GM18873 (cell line): ENCODE measurements around the gene GZF1.

Experiments used
- ATAC-seq: cut with Tn5 transposase; IDR thresholded peaks from one replicate; pipeline ENCODE4 v1.9.1; 2021; ENCODE audit warnings: mild to moderate bottlenecking, moderate library complexity, moderate number of reproducible peaks; ENCODE audit not compliant: unreplicated experiment, low FRiP score

Gene GZF1

GRCh38 chr20:23361476-23362391, at the start of gene GZF1:
Gene GZF1 (plus strand): TSS chr20:23362182. CDS start chr20:23364384, 2,202 bp downstream.
- ATAC-seq, result peak; percentile 56

- ATAC-seq, result no peak
Measured at GRCh38 chr20:23313271-23313670, 48.7 kb upstream of the GZF1 start.

GRCh38 chr20:23314699-23315098, 47.3 kb upstream of the GZF1 start:
- no peak for ATAC-seq

- ATAC-seq, result no peak
Measured at GRCh38 chr20:23315099-23315498, 46.9 kb upstream of the GZF1 start.

DNA sequence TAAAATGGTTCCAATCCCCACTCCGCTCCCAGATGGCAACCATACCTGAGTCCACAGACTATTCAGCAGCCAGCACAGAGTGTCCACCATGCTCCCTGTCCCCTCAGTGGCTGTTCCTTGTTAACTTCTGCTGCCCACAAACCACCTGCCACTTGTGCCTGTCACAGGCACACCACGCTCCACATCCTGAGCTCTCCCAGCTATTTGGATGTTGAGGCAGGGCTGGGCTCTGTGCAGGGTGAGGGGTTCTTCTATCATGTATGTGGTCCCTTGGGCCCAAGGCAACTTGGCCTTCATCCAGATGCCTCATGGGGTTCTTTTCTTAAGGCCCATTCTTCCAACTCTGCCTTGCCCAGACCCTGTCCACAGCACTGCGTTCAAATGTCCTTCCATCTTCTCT, 45.4 kb upstream of the GZF1 start:
- no peak for ATAC-seq

- no peak for ATAC-seq
Measured at GRCh38 chr20:23317081-23317480, 44.9 kb upstream of the GZF1 start.

- no peak for ATAC-seq
Measured at GRCh38 chr20:23318347-23318746, 43.6 kb upstream of the GZF1 start.

GRCh38 chr20:23320317-23320716, 41.7 kb upstream of the GZF1 start:
- no peak for ATAC-seq

- ATAC-seq, result no peak
Measured at GRCh38 chr20:23325107-23325506, 36.9 kb upstream of the GZF1 start.

- no peak for ATAC-seq
Measured at GRCh38 chr20:23326774-23327173, 35.2 kb upstream of the GZF1 start.

- no peak for ATAC-seq
Measured at GRCh38 chr20:23327617-23328333, 34.2 kb upstream of the GZF1 start.

DNA sequence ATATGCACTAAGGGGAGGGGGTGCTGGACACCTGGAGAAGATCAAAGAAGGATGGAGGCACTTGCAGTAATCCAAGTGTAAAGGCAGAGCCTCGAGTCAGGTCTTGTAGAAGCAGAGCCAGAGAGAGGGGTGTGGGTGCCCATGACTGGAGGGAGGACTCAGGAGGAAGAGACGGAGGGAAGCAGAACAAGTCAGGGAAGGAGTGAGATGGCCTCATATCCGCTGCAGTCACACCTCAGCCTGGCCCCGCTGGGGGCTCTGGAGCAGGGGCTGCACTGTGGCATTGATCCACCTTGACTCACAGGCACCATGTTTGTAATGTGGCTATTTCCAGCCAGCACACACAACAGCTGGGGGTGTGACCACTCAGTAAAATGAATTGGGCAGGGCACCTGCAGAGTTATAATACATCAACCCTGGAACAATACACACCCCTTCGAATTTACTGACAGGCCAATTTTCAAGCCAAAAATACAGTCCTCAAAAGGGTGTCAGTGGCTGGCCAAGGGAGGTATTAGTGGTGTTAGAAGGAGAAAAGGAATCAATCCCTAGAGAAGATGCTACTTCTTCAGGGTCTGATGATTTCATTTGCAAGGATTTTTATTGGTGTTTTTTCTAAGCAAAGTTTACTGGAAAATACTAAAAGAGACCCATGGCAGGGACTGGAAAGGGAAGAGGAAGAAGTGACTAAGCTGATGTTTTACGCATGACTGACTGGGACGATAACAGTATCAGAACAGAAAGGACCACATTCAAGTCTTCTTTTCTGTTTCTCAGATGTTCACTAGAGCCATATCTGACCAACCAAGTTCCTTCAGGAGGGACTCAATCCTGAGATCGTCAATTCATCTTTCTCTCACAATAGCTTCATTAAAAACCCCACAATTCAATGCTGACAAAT, 30.3 kb upstream of the GZF1 start:
- no peak for ATAC-seq

- no peak for ATAC-seq
Measured at GRCh38 chr20:23332467-23332866, 29.5 kb upstream of the GZF1 start.

DNA sequence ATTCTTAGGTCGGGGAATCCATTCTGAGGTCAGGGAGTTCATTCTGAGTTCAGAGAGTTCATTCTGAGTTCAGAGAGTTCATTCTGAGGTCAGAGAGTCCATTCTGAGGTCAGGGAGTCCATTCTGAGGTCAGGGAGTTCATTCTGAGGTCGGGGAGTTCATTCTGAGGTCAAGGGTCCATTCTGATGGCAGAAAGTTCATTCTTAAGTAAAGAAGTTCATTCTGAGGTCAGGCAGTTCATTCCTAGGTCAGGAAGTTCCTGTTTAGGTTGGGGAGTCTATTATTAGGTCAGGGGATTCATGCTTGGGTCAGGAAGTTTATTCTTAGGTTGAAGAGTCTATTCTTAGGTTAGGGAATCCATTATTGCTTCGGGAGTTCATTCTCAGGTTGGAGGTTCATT, 27.9 kb upstream of the GZF1 start:
- no peak for ATAC-seq

DNA sequence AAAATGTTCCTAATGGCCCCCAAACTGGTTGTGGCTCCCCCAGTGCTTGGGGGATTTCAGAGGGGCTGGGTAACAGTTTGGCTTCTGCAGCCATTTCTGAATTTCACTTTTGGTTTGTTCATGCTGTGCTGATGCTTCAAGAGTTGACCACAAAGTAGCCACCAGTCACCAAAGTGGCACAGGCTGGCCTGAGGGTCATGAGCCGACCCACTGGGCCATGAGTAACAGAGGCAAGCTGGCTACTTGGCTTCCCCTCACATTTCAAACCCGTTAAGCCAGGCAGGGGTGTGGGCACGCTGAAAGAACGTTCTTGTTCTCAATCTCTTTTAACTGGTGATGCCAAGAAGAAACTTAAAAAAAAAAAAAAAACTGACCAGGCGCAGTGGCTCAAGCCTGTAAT, 26.5 kb upstream of the GZF1 start:
- no peak for ATAC-seq

DNA sequence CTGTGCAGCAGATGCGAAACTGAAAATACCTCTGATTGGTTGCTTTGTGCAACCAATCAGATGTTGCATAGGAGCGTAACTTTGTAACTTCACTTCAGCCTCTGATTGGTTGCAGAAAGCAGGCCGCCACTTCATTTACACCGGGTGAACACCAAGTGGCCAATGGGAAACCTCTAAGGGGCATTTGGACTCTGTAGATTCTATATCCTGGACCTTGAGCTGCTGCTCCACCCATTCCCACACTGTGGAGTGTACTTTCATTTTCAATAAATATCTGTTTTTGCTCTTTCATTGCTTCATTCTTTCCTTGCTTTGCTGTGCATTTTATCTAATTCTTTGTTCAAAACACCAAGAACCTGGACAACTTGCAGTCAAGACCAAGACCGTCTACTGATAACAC, 25.5 kb upstream of the GZF1 start:
- ATAC-seq, result no peak

GRCh38 chr20:23337312-23337711, 24.7 kb upstream of the GZF1 start:
- no peak for ATAC-seq

- ATAC-seq, result no peak
Measured at GRCh38 chr20:23339986-23340385, 22.0 kb upstream of the GZF1 start.

DNA sequence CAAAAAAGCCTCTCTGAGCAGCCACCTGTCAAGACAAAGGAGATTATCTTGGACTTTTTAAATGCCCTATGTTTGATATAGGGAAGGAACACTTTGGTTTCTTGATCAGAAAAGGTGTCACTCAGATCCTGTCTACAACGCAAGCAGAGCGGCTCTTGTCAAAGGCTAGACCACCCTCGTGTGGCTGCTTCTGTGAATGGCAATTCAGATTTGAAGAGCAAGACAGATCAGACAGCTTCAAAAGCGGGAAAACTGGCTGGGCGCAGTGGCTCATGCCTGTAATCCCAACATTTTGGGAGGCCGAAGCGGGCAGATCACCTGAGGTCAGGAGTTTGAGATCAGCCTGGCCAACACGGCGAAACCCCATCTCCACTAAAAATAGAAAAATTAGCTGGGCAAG, 21.5 kb upstream of the GZF1 start:
- no peak for ATAC-seq

DNA sequence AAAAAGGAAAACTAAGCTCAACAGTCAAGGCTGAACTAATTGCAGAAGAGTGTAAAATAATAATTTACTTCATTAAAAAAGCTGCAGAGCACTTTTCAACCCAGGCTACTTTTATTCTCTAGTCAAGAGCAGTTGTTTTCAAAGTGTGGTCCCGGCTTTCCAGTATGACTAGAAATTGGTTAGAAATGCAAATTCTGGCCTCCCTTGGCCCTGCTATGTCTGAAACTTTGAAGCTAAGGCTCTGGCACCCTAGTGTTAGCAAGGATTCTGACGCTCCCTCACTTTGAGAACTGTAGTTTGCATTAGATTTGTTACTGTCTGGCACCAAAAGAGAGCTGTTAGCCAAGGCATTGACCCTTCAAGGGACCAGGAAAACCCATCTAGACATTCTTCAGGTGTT, 20.9 kb upstream of the GZF1 start:
- ATAC-seq, result peak; percentile 65

- ATAC-seq, result no peak
Measured at GRCh38 chr20:23343590-23343989, 18.4 kb upstream of the GZF1 start.
